AG10803 (cell line): ENCODE data around the gene SDC4.

ENCODE experiments used
- DNase-seq: peaks from one replicate; pipeline ENCODE4 v3.0.0; 2010; ENCODE audit warnings: low read depth
- H3K4me3 ChIP-seq: 2 replicates; pipeline ENCODE4 v1.5.1; 2011; ENCODE audit warnings: mild to moderate bottlenecking, low read length, control low read depth
- CTCF ChIP-seq: conservative IDR thresholded peaks from 2 replicates; pipeline ENCODE4 v1.5.1; 2011; ENCODE audit warnings: mild to moderate bottlenecking, low read length, control low read depth, inconsistent platforms

SDC4 gene

GRCh38 chr20:45290677-45291355 lies 57.4 kb downstream of the SDC4 start:
- peak; percentile 68 for DNase-seq
- no peak overlapping the region for H3K4me3 ChIP-seq
- peak; percentile 93 for TF ChIP-seq CTCF

- no peak for DNase-seq
- H3K4me3 ChIP-seq, result no peak overlapping the region
- TF ChIP-seq CTCF, result no peak
Observed at GRCh38 chr20:45289942-45290676, 58.1 kb downstream of the SDC4 start.

GRCh38 chr20:45288860-45289259 lies 59.4 kb downstream of the SDC4 start:
- H3K4me3 ChIP-seq, result no peak overlapping the region
- DNase-seq, result no peak
- no peak for TF ChIP-seq CTCF

GRCh38 chr20:45288376-45288775 lies 59.8 kb downstream of the SDC4 start:
- H3K4me3 ChIP-seq, result no peak overlapping the region
- DNase-seq, result no peak
- TF ChIP-seq CTCF, result no peak

- no peak for DNase-seq
- no peak for TF ChIP-seq CTCF
- H3K4me3 ChIP-seq, result no peak overlapping the region
Observed at GRCh38 chr20:45283551-45284057, 64.6 kb downstream of the SDC4 start.

GRCh38 chr20:45282700-45283550 lies 65.3 kb downstream of the SDC4 start:
- no peak for TF ChIP-seq CTCF
- no peak overlapping the region for H3K4me3 ChIP-seq
- DNase-seq, result no peak
